PC-9 (cell line): Measurements from ENCODE around the gene OSCAR.

Experiments used
- CTCF ChIP-seq: fragments of 200-600 bp; sonication (generic); conservative IDR thresholded peaks from 2 replicates; pipeline ENCODE4 v1.6.1; 2017; ENCODE audit warnings: mixed run types, antibody characterized with exemption, mild to moderate bottlenecking, moderate library complexity
- EZH2 ChIP-seq: fragments of 200-600 bp; sonication (generic); IDR thresholded peaks from 2 replicates; pipeline ENCODE4 v1.8.0; 2017; ENCODE audit warnings: antibody characterized with exemption, low read depth

- no peak for TF ChIP-seq CTCF
- TF ChIP-seq EZH2, result no peak
Observed at GRCh38 chr19:54062643-54063042, 38.0 kb downstream of the OSCAR start.
